SJSA1 (cell line): Measurements from ENCODE around the gene FAM124A. TPM values are rescaled to one million over a fixed set of nuclear protein-coding genes. Genes with fewer than 3 reads are reported as not detected.

Source experiments
- DNase-seq, 2 experiments: peaks; one replicate each; pipeline ENCODE4 v3.0.0-alpha.2; 2015 to 2020; ENCODE audit warnings: low spot score in 2 of 2, low read depth in 1 of 2
- H3K27ac ChIP-seq: fragments of 250-450 bp; sonication (Bioruptor Pico); 2 replicates; pipeline ENCODE4 v1.5.1; 2020; ENCODE audit warnings: mild to moderate bottlenecking, moderate library complexity
- H3K27me3 ChIP-seq: fragments of 250-450 bp; sonication (Bioruptor Pico); replicated peaks from 2 replicates; pipeline ENCODE4 v1.5.1; 2020; ENCODE audit warnings: mild to moderate bottlenecking, moderate library complexity
- H3K36me3 ChIP-seq: fragments of 250-450 bp; sonication (Bioruptor Pico); 2 replicates; pipeline ENCODE4 v1.5.1; 2020; ENCODE audit warnings: mild to moderate bottlenecking
- H3K4me1 ChIP-seq: fragments of 250-450 bp; sonication (Bioruptor Pico); replicated peaks from 2 replicates; pipeline ENCODE4 v1.6.1; 2021; ENCODE audit warnings: mild to moderate bottlenecking
- H3K4me3 ChIP-seq: fragments of 250-450 bp; sonication (Bioruptor Pico); 2 replicates; pipeline ENCODE4 v1.5.1; 2020; ENCODE audit warnings: mild to moderate bottlenecking
- H3K9me3 ChIP-seq: fragments of 250-450 bp; sonication (Bioruptor Pico); replicated peaks from 2 replicates; pipeline ENCODE4 v1.5.1; 2020; ENCODE audit warnings: mild to moderate bottlenecking
- total RNA-seq: library from RNA; depleted of rRNA; stranded (reverse); fragments of >200 nt; shearing (Covaris generic); gene quantifications from 2 replicates; pipeline ENCODE4 v1.2.3, GENCODE V29; 2014

The FAM124A gene
- total RNA-seq, 1 experiment from 2014 or later, result 0.29 TPM

DNA sequence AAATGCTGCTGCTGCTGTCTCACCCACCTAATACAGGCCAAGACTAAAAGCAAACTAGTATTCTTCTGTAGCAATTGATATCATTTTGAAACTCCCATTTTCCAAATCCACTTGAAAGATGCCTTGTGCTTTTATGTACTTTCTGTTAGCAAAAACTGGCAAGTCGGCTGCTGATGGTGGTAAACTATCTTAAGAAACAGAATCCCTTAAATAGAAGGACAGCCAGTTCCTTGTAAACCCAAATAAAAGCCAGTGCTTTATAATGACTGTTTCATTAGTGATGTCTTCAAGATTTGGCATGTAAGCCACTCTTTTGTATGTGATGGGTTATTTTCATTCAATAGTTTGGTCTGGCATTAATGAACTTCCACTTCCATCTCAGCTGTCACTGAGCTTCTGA lies 5.2 kb downstream of the FAM124A start:
- no peak overlapping the region for H3K4me3 ChIP-seq
- no peak overlapping the region for H3K27ac ChIP-seq
- H3K27me3 ChIP-seq, result peaks cover 33% of the 10 kb centered on the region
- no peaks in the 10 kb centered on the region for H3K36me3 ChIP-seq
- no peak for DNase-seq
- no peaks in the 10 kb centered on the region for H3K9me3 ChIP-seq
- H3K4me1 ChIP-seq, result peaks cover 4% of the 10 kb centered on the region

DNA sequence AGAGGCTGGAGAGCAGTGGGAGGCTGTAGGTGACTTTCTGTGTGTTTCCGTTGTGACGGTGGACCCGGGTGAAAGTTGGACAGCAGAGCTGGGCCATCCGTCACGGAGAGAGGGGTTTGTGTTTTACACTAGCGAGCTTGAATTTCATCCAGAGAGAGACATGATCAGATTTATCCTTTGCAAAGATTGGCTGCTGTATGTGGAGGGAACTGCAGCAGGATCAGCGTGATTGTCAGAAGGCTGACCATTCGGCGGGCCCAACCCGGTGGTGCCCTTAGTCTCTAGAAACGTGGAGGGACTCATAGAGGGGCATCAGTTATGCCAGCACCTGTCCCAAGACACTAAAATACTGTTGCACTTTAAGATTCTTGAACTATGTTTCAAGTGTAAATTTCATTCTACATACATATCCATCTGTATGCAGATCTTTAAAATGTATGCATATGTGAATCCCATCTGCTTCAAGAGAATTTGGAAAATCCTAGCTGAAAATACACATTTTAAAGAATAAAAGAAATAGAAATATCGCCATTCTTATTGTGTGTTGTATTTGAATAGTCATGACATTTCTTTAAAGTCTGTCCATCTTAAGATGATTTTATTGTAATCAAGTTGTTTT lies 7.0 kb downstream of the FAM124A start:
- H3K27me3 ChIP-seq, result peaks cover 20% of the 10 kb centered on the region
- no peak overlapping the region for H3K4me3 ChIP-seq
- no peaks in the 10 kb centered on the region for H3K4me1 ChIP-seq
- DNase-seq, result no peak
- H3K27ac ChIP-seq, result no peak overlapping the region
- H3K36me3 ChIP-seq, result no peaks in the 10 kb centered on the region
- no peaks in the 10 kb centered on the region for H3K9me3 ChIP-seq

DNA sequence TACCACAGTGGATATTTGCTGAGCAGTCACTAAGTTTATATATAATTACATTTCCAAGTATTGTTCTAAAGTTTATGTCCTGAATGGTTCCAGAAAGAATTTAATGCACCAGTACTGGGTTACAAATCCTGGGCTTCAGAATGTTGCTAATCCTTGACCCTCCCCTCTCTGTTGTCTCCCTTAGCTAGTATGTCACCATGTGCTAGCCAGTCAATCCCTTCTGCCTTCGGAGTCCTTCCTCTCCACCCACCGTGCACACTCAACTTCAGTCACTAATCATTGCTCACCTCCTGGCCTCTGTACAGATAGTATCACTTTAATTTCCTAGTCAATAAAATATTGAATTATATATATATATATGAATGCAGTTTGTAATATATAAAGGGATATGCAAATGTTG lies 7.5 kb downstream of the FAM124A start:
- H3K27ac ChIP-seq, result no peak overlapping the region
- H3K9me3 ChIP-seq, result no peaks in the 10 kb centered on the region
- H3K36me3 ChIP-seq, result no peaks in the 10 kb centered on the region
- no peak overlapping the region for H3K4me3 ChIP-seq
- peaks cover 3% of the 10 kb centered on the region for H3K4me1 ChIP-seq
- DNase-seq, result no peak
- H3K27me3 ChIP-seq, result peaks cover 17% of the 10 kb centered on the region

DNA sequence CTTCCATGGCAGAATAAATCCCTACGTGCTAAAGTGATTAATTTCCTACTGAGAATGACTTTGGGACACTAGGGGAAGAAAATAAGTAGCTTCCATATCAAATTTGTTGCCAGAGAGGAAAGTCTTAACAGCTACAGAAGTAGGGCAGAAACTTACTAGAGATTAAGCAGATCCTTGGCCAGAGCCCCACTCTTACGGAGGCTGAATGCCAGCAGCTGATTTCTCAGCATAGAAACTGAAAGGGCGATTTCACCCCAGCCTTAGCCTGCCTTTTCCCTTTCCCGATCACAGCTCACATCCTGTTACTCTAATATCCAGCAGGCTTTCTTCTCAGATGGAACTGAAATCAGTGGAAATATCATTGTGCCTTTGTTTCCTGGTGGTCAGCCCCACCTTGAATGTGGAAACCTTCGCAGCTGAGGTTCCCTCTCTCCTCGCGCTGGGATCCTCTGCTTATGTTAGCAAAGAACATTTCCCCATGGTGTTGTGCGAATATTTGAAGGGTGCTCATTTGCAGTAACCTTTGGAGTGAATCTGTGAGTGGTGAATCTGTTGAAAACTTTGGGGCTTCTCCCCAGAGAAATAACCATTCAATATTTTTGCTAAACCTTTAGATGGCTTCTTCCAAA lies 8.4 kb downstream of the FAM124A start:
- H3K4me3 ChIP-seq, result no peak overlapping the region
- H3K4me1 ChIP-seq, result peaks cover 10% of the 10 kb centered on the region
- H3K36me3 ChIP-seq, result no peaks in the 10 kb centered on the region
- no peak overlapping the region for H3K27ac ChIP-seq
- peaks cover 14% of the 10 kb centered on the region for H3K27me3 ChIP-seq
- no peaks in the 10 kb centered on the region for H3K9me3 ChIP-seq
- DNase-seq, result no peak

DNA sequence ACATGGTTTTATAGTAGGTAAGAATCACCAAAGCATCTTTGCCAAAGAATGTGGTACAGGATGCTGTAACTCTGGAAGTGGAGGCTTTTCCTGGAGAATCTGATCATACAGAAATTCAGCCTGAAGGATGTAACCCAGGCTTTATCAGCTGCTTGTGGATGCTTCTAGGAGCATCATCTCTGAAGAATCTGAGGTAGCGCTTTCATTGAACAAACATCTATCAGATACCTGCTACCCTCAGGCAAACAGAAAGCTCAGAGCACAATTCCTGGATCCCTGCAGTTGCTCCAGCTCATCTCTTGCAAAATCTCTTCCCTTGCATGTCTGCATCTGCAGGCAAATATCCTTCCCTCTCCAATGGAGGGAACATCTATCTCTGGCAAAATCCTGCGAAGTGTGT lies 9.3 kb downstream of the FAM124A start:
- H3K9me3 ChIP-seq, result no peaks in the 10 kb centered on the region
- H3K27me3 ChIP-seq, result peaks cover 14% of the 10 kb centered on the region

DNA sequence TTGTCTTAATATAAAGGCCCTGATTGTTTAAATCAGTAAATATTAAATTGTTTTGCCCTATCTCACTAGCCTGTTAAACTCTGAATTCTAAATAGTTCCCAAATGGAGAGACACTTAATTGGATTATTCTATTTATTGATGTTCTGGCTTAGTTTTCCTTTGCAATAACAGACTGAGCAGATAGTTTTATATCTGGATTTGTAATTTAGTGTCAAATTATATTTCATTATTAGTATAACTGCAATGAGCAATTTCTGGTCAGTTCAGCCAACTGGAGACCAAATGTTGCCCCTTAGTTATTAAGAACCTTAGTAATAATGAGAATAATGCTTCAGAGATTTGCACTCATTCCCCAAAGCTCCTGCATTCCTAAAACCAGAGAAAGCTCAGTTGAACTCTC lies 10.1 kb downstream of the FAM124A start:
- no peak overlapping the region for H3K4me3 ChIP-seq
- peaks cover 18% of the 10 kb centered on the region for H3K4me1 ChIP-seq
- no peaks in the 10 kb centered on the region for H3K36me3 ChIP-seq
- DNase-seq, result no peak
- H3K27me3 ChIP-seq, result peaks cover 10% of the 10 kb centered on the region
- H3K9me3 ChIP-seq, result no peaks in the 10 kb centered on the region
- H3K27ac ChIP-seq, result no peak overlapping the region

More for the DNA sequence above, 9.3 kb downstream of the FAM124A start:
- H3K36me3 ChIP-seq, result no peaks in the 10 kb centered on the region
- peaks cover 18% of the 10 kb centered on the region for H3K4me1 ChIP-seq
- no peak overlapping the region for H3K27ac ChIP-seq
- no peak overlapping the region for H3K4me3 ChIP-seq
- no peak for DNase-seq

DNA sequence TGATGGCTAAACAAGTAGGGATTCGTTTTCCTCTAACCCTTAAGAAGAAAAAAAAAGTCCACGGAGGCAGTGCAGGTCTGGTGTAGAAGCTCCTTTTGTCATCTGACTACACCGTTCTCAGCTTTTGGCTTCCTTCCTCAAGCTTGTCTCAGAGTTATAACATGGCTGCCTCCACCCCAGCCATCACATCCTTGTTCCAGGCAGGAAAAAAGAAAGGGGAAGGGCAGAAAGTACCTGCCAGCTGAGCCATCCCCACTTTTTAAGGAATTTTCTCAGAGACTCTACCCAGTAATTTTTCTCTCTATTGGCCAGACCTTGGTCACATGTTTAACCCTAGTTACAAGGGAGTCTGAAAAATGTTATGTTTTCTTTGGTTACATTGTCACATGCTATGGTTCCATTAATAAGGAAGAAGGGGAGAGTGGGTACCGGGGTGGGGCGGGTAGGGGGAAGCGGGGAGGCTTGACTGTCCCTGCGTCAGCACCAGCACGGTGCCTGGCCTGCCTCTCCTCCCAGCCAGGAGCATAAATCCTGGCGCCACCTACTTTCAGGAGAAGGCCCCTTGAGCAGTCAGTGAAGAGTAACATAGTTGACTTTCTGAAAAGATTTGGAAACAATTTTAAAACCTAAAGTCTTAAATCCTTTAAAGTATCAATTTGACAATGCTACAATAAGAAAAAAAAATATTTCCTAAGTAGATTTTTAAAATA lies 11.1 kb downstream of the FAM124A start:
- Histone ChIP-seq H3K27me3 (peaks cover 6% of the 10 kb centered on the region; the same call in 1 of the 2 replicates), H3K36me3 (no peaks in the 10 kb centered on the region), H3K9me3 (no peaks in the 10 kb centered on the region), H3K4me1 (peaks cover 18% of the 10 kb centered on the region), H3K4me3 (no peak overlapping the region), H3K27ac (no peak overlapping the region)
- no peak for DNase-seq

DNA sequence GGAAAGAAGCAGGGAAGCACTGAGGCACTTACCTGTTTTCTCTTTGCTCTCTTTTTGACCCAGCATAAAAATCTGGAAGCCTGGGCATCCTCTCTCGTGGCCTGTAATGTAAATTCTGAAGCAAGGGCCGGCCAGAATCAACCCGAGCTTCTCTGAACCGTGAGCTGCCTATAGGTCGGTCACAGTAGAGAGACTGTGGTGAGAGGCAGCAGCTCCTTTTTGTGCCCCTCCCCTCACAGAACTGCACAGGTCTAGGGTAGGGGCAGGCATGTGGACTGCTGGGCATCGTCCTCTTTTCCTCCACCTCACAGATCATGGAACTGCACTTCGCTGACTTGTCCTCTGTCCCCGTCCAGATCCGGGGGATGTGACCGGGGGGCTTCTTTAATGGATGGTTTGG lies 12.5 kb downstream of the FAM124A start:
- no peak for DNase-seq
- Histone ChIP-seq H3K27me3 (peaks cover 8% of the 10 kb centered on the region; the same call in 1 of the 2 replicates), H3K9me3 (no peaks in the 10 kb centered on the region), H3K4me3 (no peak overlapping the region), H3K36me3 (no peaks in the 10 kb centered on the region), H3K4me1 (peaks cover 18% of the 10 kb centered on the region), H3K27ac (peak overlapping the region; percentile 79)

DNA sequence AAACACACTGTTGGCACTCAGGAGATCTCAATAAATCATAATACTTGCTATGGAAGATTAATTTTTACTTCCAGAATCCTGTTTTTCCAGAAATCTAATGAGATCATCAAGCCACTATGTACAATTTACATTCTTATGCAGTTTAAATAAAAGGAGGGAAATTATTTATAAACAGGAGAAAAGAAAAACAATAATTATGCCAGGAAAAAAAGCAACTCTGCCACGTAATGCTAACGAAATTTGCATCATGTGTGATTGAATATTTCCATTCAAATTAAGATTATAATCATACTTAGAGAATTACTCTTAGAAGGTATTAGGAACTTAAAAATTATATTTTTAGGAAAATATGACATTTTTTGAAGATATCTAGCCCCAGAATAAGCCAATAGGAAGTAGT lies 13.0 kb downstream of the FAM124A start:
- DNase-seq, result no peak
- Histone ChIP-seq H3K36me3 (no peaks in the 10 kb centered on the region), H3K4me3 (no peak overlapping the region), H3K27ac (peak overlapping the region; percentile 79), H3K9me3 (no peaks in the 10 kb centered on the region), H3K27me3 (peaks cover 8% of the 10 kb centered on the region; the same call in 1 of the 2 replicates), H3K4me1 (peaks cover 18% of the 10 kb centered on the region)

DNA sequence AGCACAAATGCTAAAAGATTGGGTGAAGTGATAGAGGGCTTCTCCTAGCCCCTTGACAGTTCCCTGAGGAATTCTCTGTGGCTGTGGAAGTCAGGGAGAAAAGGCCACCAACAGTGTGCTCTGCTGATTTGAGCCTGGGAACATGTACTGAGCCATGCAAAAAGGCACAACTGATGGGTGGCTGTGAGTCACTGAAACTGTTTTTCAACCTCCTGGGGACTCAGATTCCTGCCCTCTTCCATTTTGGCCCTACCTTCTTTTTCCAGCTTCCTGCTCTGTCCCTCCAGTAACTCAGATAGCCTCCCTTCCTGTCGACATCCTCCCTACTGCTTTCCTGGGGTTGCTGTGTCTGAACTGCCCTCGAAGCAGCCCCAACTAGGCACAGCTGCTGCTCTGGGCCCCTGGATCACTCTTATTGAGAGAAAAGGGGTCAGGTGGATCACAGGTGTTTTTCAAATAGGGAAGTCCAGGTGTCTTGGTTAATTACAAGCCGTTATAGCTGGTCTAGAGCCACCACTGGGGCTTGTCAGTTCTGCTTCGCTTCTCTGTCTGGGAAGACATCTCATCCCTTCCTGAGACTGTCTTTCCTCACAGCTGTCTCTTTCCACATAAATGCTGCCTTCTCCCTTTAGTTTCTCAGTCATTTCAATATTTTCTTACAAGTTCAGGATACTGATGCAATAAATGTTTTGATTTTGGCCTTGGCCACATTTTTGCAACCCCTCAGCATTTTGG lies 13.7 kb downstream of the FAM124A start:
- no peak overlapping the region for H3K4me3 ChIP-seq
- peaks cover 18% of the 10 kb centered on the region for H3K4me1 ChIP-seq
- peak; percentile 43 to 49 for DNase-seq
- peak overlapping the region; percentile 79 for H3K27ac ChIP-seq
- peaks cover 8% of the 10 kb centered on the region; the same call in 1 of the 2 replicates for H3K27me3 ChIP-seq
- no peaks in the 10 kb centered on the region for H3K9me3 ChIP-seq
- H3K36me3 ChIP-seq, result no peaks in the 10 kb centered on the region

DNA sequence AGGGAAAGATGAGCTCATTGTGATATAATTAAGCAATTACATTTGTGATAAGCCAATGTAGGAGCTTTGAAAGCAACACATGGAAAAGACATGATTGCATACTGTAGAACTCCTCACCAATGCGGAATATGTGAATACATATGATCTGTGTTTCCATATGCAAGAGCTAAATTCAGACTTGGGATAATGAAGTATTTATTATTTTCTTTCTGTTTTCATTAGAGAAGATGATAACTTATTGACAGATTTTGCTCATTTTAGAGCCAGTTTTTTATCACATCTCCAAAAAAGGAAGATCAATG lies 14.2 kb downstream of the FAM124A start:
- no peak for DNase-seq
- H3K36me3 ChIP-seq, result no peaks in the 10 kb centered on the region
- no peaks in the 10 kb centered on the region for H3K9me3 ChIP-seq
- peaks cover 8% of the 10 kb centered on the region; the same call in 1 of the 2 replicates for H3K27me3 ChIP-seq
- H3K27ac ChIP-seq, result no peak overlapping the region
- H3K4me1 ChIP-seq, result peaks cover 18% of the 10 kb centered on the region
- no peak overlapping the region for H3K4me3 ChIP-seq

DNA sequence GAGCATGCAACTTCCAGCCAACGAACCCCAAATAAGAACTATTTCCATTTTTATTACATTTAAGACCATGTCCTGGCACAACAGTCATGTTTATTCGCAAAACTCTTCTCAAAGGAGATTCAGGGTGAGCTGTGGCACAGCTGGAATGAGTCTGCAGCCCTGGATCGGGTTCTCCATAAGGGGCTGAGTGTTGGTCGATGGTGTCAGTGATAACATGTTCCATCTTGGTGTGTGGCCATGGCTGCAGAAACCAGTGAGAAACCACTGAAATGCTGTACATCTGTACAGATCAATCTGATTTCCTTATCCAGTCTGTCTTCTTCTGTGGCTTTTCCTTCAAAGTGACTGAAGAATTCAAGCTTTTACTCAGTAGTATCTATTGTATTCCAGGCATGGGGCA lies 15.2 kb downstream of the FAM124A start:
- Histone ChIP-seq H3K4me1 (peaks cover 18% of the 10 kb centered on the region), H3K4me3 (no peak overlapping the region), H3K27ac (no peak overlapping the region), H3K27me3 (peaks cover 6% of the 10 kb centered on the region), H3K36me3 (no peaks in the 10 kb centered on the region), H3K9me3 (no peaks in the 10 kb centered on the region)
- no peak for DNase-seq

DNA sequence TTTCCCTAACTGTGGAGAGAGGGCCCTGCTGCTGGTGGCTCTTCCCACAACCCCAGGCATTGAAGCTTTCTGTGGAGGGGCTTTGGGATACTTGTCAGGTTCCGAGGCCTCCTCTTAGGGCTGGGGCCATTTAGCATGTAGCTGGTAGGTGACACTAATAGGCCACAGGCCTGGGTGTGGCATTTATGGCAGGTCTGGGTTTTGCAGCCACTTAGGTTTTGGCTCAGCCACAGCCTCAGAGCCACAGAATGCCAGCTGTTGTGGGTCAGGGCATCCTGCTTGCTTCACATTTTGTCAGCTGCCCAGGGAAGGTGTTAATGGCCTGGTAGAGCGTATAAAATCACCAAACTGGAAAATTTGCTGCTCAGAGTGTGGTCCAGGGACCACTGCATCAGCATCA lies 15.7 kb downstream of the FAM124A start:
- DNase-seq, result no peak
- H3K27me3 ChIP-seq, result peaks cover 2% of the 10 kb centered on the region; the same call in 1 of the 2 replicates
- no peaks in the 10 kb centered on the region for H3K9me3 ChIP-seq
- H3K27ac ChIP-seq, result no peak overlapping the region
- peaks cover 18% of the 10 kb centered on the region for H3K4me1 ChIP-seq
- no peaks in the 10 kb centered on the region for H3K36me3 ChIP-seq
- H3K4me3 ChIP-seq, result no peak overlapping the region

DNA sequence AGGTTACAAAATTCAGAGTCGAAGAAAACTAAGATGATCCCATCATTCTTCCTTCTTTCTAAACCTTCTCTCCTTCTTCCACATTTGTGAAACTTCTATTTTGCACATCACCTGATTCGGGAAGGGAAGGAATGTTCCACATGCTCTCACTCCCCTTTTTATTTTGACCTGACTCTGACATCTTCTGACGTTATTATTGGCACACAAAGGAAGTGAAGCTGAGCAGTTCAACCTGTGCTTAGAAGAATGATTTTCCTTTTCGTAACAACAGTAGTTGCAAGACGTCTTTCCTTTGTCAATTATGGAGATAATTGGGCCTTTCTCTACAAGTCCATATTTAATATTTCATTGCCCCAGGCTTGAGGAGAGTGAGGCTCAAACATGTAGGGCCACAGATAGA lies 18.0 kb downstream of the FAM124A start:
- H3K9me3 ChIP-seq, result no peaks in the 10 kb centered on the region
- H3K4me3 ChIP-seq, result no peak overlapping the region
- DNase-seq, result no peak
- no peak overlapping the region for H3K27ac ChIP-seq
- peaks cover 2% of the 10 kb centered on the region; the same call in 1 of the 2 replicates for H3K27me3 ChIP-seq
- H3K4me1 ChIP-seq, result peaks cover 11% of the 10 kb centered on the region
- no peaks in the 10 kb centered on the region for H3K36me3 ChIP-seq
